Stomach (tissue), 4 donors: ENCODE data around the gene MSGN1.

Experiments used
- EP300 ChIP-seq: sonication (generic); formaldehyde crosslinking; IDR thresholded peaks from one replicate; pipeline ENCODE4 v1.6.1; 2017; ENCODE audit warnings: antibody characterized with exemption
- POLR2A ChIP-seq, 4 donors: fragments of 450-650 bp; IDR thresholded peaks; one replicate each; pipeline ENCODE4 v1.6.1; 2016; ENCODE audit warnings: antibody characterized with exemption in 4 of 4, control low read depth in 2 of 4, mild to moderate bottlenecking in 1 of 4, moderate library complexity in 1 of 4
- TF ChIP-seq, protein P1 (sequence below), 7 experiments: fragments of 450-650 bp in 4 of 7; fragments of 200-600 bp in 3 of 7; sonication (generic) in 3 of 7; IDR thresholded peaks; one replicate each; pipeline ENCODE4 v1.5.1; 2016 to 2019; ENCODE audit warnings: antibody characterized with exemption in 7 of 7, control low read depth in 2 of 7, mild to moderate bottlenecking in 1 of 7

DNA sequence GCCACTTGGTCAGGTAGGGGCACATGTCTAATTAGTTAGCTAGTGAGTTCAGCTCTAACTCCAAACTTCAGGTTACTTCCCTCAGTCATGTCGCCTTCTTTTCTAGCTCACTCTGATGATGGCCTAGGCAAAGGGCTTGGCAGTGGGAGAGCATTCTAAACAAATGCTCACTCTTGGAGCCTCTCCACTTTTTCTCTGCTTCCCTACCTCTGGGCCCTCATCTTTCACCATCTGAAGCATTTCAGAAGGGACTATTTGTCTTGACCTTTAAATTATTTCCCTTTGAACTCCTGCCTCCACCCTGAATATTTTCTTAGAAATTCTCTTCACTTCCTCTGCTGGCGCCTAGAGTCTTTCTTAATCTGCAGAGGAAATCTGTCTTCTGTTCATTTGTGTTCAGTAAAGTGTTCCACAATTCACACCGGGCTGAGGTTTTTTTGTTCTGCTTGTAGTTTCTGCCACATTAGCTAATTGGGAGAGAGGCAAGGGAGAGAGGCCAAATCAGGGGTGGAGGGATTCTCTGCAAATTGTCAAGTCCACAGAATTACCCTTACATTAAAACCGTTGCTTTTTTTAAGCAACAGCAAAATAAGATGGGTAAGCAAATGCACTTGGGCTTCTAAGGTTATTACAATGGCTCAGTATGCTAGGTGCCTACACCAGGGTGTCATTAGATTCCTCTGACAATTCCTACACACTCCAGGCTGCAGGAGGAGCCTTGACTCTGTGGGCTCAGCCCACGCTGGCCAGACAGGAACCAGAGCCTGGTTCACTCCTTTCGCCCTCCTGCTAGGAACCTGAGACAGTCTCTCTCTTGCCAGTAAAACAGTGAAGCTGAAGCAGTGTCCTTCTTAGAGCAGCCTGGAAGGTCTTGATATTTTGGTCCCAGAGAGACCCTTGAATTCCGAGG, 5.5 kb downstream of the MSGN1 start:
- no peak for TF ChIP-seq POLR2A (IDR thresholded peaks at IDR 0.05)
- TF ChIP-seq, protein P1, sequence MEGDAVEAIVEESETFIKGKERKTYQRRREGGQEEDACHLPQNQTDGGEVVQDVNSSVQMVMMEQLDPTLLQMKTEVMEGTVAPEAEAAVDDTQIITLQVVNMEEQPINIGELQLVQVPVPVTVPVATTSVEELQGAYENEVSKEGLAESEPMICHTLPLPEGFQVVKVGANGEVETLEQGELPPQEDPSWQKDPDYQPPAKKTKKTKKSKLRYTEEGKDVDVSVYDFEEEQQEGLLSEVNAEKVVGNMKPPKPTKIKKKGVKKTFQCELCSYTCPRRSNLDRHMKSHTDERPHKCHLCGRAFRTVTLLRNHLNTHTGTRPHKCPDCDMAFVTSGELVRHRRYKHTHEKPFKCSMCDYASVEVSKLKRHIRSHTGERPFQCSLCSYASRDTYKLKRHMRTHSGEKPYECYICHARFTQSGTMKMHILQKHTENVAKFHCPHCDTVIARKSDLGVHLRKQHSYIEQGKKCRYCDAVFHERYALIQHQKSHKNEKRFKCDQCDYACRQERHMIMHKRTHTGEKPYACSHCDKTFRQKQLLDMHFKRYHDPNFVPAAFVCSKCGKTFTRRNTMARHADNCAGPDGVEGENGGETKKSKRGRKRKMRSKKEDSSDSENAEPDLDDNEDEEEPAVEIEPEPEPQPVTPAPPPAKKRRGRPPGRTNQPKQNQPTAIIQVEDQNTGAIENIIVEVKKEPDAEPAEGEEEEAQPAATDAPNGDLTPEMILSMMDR (IDR thresholded peaks at IDR 0.05) = no peak
- TF ChIP-seq EP300 = no peak
